Muscle of leg (tissue), 11 donors: Measurements from ENCODE around the gene CLEC17A. TPM values are rescaled to one million over a fixed set of nuclear protein-coding genes. Genes with fewer than 3 reads are reported as not detected.
"Not testable (repeated sequence)": the region's sequence is repeated elsewhere in the genome, so short reads cannot be mapped to it uniquely, and the experiment has no call there.

Source experiments
- DNase-seq: peaks from one replicate; pipeline ENCODE4 v3.0.0; 2013
- H3K27ac ChIP-seq: one replicate; pipeline ENCODE4 v1.5.1; 2013; ENCODE audit warnings: mild to moderate bottlenecking, low read length, control low read depth
- H3K27me3 ChIP-seq: one replicate; pipeline ENCODE4 v1.6.1; 2013; ENCODE audit warnings: low read length; ENCODE audit not compliant: control insufficient read depth, insufficient read depth
- H3K36me3 ChIP-seq: one replicate; pipeline ENCODE4 v1.6.1; 2013; ENCODE audit warnings: low read length; ENCODE audit not compliant: control insufficient read depth, insufficient read depth
- H3K4me1 ChIP-seq: one replicate; pipeline ENCODE4 v1.6.1; 2013; ENCODE audit warnings: low read length; ENCODE audit not compliant: control insufficient read depth, insufficient read depth
- H3K4me3 ChIP-seq: one replicate; pipeline ENCODE4 v1.5.1; 2013; ENCODE audit warnings: low read length, control low read depth
- H3K9me3 ChIP-seq: replicated peaks from 2 replicates; pipeline ENCODE4 v1.6.1; 2013; ENCODE audit warnings: low read depth, low read length; ENCODE audit not compliant: control insufficient read depth
- WGBS: methylation state at CpG from one replicate; pipeline ENCODE4 v1.1.5; 2013; ENCODE audit warnings: missing lambda C conversion rate; ENCODE audit not compliant: insufficient coverage; 5-methylcytosine and 5-hydroxymethylcytosine counted together
- polyA plus RNA-seq, 8 donors: library from polyadenylated mRNA; unstranded; fragments of 120-200 nt; gene quantifications; one replicate each; pipeline versions ENCODE4 v1.2.1 to v1.2.3, GENCODE V29; 2013; ENCODE audit warnings: inconsistent platforms in 1 of 8, low replicate concordance in 1 of 8; ENCODE audit not compliant: insufficient read length in 8 of 8, insufficient read depth in 1 of 8
- total RNA-seq: library from RNA; stranded (reverse); fragments of 120-200 nt; gene quantifications from one replicate; pipeline ENCODE4 v1.2.4, GENCODE V29; 2013

Gene CLEC17A
- total and polyA plus RNA-seq, 9 donors: 0.09 to 0.19 (median 0.12) TPM; not detected in 4

DNA sequence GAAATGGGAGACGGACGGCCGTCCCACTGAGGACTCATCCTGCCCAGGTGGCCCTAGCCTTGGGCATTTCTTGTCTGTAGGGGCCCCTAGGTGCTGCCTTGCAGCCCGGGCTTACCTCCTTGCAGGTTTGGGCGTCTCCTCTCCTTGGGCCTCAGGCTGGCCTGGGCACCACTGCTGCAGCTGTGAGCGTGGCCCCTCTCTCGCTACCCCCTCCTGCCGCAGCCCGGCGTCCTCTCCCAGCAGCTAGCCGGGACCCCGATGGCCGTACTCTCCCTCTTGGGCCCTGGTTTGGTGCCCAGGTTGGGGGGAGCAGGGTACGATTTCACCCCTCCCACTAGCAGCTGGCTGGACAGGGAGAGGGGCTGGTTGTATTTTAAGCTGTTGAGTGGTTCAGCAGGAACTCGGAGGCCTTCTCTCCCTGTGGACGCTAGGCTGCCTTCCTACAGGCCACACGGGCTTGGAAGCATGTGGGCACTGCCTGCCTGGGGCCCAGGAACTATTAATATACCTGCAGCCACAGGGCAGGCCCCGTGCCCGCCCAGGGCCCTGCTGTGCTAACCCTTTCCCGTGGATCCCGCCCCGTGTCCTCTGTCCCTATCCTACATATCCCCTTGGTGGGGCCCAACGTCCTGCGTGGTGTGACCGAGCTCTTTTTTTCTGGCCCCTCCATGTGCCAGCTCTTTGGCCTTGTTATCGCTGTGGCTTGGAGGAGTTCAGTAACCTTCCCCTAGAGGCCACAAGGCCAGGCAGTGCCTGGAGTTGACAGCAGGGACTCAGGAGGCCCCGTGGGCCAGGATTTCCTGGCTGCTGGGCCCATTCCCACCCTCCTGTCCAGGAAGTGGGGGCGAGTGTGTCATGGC lies 22.7 kb upstream of the CLEC17A start:
- Histone ChIP-seq H3K27me3 (no peaks in the 10 kb centered on the region), H3K36me3 (peaks cover 12% of the 10 kb centered on the region), H3K4me1 (peaks cover 68% of the 10 kb centered on the region), H3K4me3 (peak overlapping the region; percentile 46), H3K9me3 (no peaks in the 10 kb centered on the region), H3K27ac (peak overlapping the region; percentile 96)
- 61% methylated on average over 9 of the region's 28 CpGs for WGBS
- DNase-seq: peak; percentile 71

DNA sequence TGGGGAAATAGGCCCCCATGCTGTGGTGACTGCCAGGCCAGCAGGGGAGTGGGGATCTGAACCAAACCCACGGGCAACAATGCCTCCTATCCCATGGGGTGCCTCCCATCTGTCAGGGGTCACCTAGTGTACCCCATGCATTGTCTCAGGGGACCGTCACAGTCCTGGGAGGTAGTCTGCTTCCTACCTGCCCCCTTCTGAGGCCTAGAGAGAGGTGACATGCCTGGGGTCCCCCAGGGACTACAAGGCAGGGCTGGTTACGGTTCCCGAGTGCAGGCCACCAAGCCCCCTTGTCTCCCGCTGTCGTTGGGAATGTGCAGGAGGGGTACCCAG lies 22.1 kb upstream of the CLEC17A start:
- Histone ChIP-seq H3K4me3 (no peak overlapping the region), H3K27ac (peak overlapping the region; percentile 96), H3K9me3 (no peaks in the 10 kb centered on the region), H3K4me1 (peaks cover 68% of the 10 kb centered on the region), H3K27me3 (no peaks in the 10 kb centered on the region), H3K36me3 (peaks cover 18% of the 10 kb centered on the region)
- DNase-seq: no peak
- 66% methylated on average over 4 of the region's 6 CpGs for WGBS

GRCh38 chr19:14561249-14561648 lies 21.6 kb upstream of the CLEC17A start:
- Histone ChIP-seq H3K9me3 (no peaks in the 10 kb centered on the region), H3K4me3 (no peak overlapping the region), H3K4me1 (peaks cover 68% of the 10 kb centered on the region), H3K27me3 (no peaks in the 10 kb centered on the region), H3K27ac (peak overlapping the region; percentile 96), H3K36me3 (peaks cover 23% of the 10 kb centered on the region)
- 92% methylated on average over 5 of the region's 8 CpGs for WGBS
- DNase-seq: no peak

GRCh38 chr19:14561847-14562351 lies 21.0 kb upstream of the CLEC17A start:
- Histone ChIP-seq H3K27ac (peak overlapping the region; percentile 96), H3K4me1 (peaks cover 62% of the 10 kb centered on the region)
- DNase-seq: peak; percentile 73

GRCh38 chr19:14562660-14563589 lies 20.0 kb upstream of the CLEC17A start:
- peak overlapping the region; percentile 41 for H3K4me3 ChIP-seq
- 78% methylated on average over 22 of the region's 23 CpGs for WGBS
- no peaks in the 10 kb centered on the region for H3K9me3 ChIP-seq
- no peaks in the 10 kb centered on the region for H3K27me3 ChIP-seq
- H3K4me1 ChIP-seq: peaks cover 61% of the 10 kb centered on the region
- peaks cover 34% of the 10 kb centered on the region for H3K36me3 ChIP-seq
- peak overlapping the region; percentile 96 for H3K27ac ChIP-seq
- no peak for DNase-seq

More at GRCh38 chr19:14561847-14562351, 21.0 kb upstream of the CLEC17A start:
- peaks cover 26% of the 10 kb centered on the region for H3K36me3 ChIP-seq
- H3K4me3 ChIP-seq: peak overlapping the region; percentile 41
- WGBS: 54% methylated on average over 15 of the region's 22 CpGs
- no peaks in the 10 kb centered on the region for H3K27me3 ChIP-seq
- no peaks in the 10 kb centered on the region for H3K9me3 ChIP-seq

DNA sequence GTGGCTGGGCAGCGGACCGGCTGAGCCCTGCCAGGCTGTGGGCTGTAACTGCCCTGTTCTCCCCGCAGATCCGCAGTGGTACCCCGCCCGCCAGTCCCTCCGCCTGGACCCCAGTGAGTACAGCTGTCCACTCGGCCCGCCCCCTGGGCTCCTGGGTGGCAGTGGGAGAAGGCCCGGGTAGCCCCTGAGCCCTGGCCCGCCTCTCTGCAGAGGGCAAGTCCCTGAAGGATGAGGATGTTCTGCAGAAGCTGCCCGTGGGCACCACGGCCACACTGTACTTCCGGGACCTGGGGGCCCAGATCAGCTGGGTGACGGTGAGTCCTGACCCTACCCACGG lies 19.3 kb upstream of the CLEC17A start:
- no peak for DNase-seq
- Histone ChIP-seq H3K9me3 (no peaks in the 10 kb centered on the region), H3K27me3 (no peaks in the 10 kb centered on the region), H3K27ac (peak overlapping the region; percentile 51), H3K4me3 (peak overlapping the region; percentile 41), H3K4me1 (peaks cover 55% of the 10 kb centered on the region), H3K36me3 (peaks cover 34% of the 10 kb centered on the region)
- WGBS: 86% methylated on average over 12 of the region's 16 CpGs

- Histone ChIP-seq H3K36me3 (peaks cover 36% of the 10 kb centered on the region), H3K4me1 (peaks cover 49% of the 10 kb centered on the region), H3K4me3 (no peak overlapping the region), H3K27me3 (no peaks in the 10 kb centered on the region), H3K27ac (peak overlapping the region; percentile 51), H3K9me3 (no peaks in the 10 kb centered on the region)
- 45% methylated on average over 8 of the region's 33 CpGs for WGBS
- DNase-seq: no peak
Measured at GRCh38 chr19:14563989-14564651, 18.8 kb upstream of the CLEC17A start.

DNA sequence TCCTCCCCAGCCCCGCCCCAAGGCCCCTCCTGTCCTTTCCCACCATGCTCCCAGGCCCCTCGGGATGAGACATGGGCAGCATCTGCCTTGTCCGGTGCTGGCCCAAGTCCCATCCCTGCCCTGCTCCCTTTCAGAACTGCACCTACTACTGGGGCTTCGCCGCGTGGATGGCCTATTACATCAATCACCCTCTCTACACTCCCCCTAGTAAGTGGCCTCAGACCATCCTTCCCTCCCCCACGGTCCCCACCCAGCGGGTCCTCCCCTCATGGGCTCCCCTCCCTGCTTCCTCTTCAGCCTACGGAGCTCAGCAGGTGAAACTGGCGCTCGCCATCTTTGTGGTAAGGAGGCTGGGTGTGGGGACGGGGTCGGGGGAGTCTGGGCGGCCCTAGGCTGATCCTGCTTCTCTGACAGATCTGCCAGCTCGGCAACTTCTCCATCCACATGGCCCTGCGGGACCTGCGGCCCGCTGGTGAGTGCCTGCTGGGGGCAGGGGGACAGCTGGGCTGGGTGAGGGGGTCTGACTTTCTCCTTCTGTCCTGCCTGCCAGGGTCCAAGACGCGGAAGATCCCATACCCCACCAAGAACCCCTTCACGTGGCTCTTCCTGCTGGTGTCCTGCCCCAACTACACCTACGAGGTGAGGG lies 18.1 kb upstream of the CLEC17A start:
- not testable (repeated sequence) for H3K27ac ChIP-seq, H3K9me3 ChIP-seq, DNase-seq, H3K27me3 ChIP-seq, H3K4me3 ChIP-seq
- H3K4me1 ChIP-seq: peaks cover 46% of the 10 kb centered on the region
- peaks cover 40% of the 10 kb centered on the region for H3K36me3 ChIP-seq
- 58% methylated on average over 3 of the region's 22 CpGs for WGBS

DNA sequence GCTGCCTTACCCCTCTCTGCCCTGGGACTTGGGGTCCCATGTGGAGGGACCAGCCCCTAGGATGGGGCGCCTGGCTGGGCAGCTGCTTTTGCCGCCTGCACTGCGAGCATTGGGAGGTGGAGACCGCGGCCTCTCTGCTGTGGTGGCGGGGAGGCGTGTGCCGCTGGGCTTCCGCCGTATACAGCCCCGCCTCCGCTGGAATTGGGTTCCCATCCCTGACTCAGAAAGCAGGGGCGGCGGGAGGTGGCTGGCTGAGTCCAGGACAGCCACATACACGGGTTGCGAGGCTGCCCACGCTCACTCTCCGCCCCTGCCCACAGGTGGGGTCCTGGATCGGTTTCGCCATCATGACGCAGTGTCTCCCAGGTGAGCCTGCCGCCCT lies 17.6 kb upstream of the CLEC17A start:
- no peaks in the 10 kb centered on the region for H3K27me3 ChIP-seq
- H3K9me3 ChIP-seq: no peaks in the 10 kb centered on the region
- WGBS: 79% methylated on average over 22 of the region's 22 CpGs
- no peak overlapping the region for H3K27ac ChIP-seq
- DNase-seq: no peak
- peaks cover 40% of the 10 kb centered on the region for H3K36me3 ChIP-seq
- H3K4me3 ChIP-seq: no peak overlapping the region
- peaks cover 41% of the 10 kb centered on the region for H3K4me1 ChIP-seq
